Neuronal stem cell (in vitro differentiated cells): ENCODE measurements around the gene ALG9.
A peak's percentile ranks its signal among the peaks of the same experiment; 100 is the strongest.

ENCODE experiments used
- DNase-seq: peaks from one replicate; pipeline ENCODE4 v3.0.0-alpha.2; 2013; ENCODE audit warnings: low spot score
- H2AFZ ChIP-seq: one replicate; pipeline ENCODE4 v1.6.1; 2013; ENCODE audit warnings: mild to moderate bottlenecking, low read length, inconsistent platforms
- H2AK5ac ChIP-seq: 2 replicates; pipeline ENCODE4 v1.6.1; 2013; ENCODE audit warnings: low read depth, mild to moderate bottlenecking, inconsistent platforms, low read length, moderate library complexity, mixed read lengths
- H2BK120ac ChIP-seq: 2 replicates; pipeline ENCODE4 v1.6.1; 2013; ENCODE audit warnings: low read depth, mild to moderate bottlenecking, inconsistent platforms, low read length, moderate library complexity, mixed read lengths
- H2BK12ac ChIP-seq: one replicate; pipeline ENCODE4 v1.6.1; 2013; ENCODE audit warnings: low read length, inconsistent platforms
- H2BK15ac ChIP-seq: 2 replicates; pipeline ENCODE4 v1.6.1; 2013; ENCODE audit warnings: mild to moderate bottlenecking, low read length, inconsistent platforms, mixed read lengths
- H2BK5ac ChIP-seq: one replicate; pipeline ENCODE4 v1.6.1; 2013; ENCODE audit warnings: inconsistent platforms, mild to moderate bottlenecking, low read length, moderate library complexity
- H3K14ac ChIP-seq: one replicate; pipeline ENCODE4 v1.6.1; 2013; ENCODE audit warnings: low read length, inconsistent platforms
- H3K18ac ChIP-seq: 2 replicates; pipeline ENCODE4 v1.6.1; 2013; ENCODE audit warnings: low read length, inconsistent platforms
- H3K23ac ChIP-seq: 2 replicates; pipeline ENCODE4 v1.6.1; 2013; ENCODE audit warnings: low read depth, mild to moderate bottlenecking, mixed read lengths, low read length, inconsistent platforms; ENCODE audit not compliant: poor library complexity
- H3K27ac ChIP-seq: replicated peaks from 3 replicates; pipeline ENCODE4 v1.5.1; 2013; ENCODE audit warnings: low read length, inconsistent platforms
- H3K27me3 ChIP-seq, 3 experiments: 2 replicates each; pipeline ENCODE4 v1.6.1; 2013; ENCODE audit warnings: low read length in 3 of 3, mild to moderate bottlenecking in 2 of 3, inconsistent platforms in 1 of 3, low read depth in 1 of 3, mixed read lengths in 1 of 3, moderate library complexity in 1 of 3; ENCODE audit not compliant: control insufficient read depth in 3 of 3, insufficient read depth in 3 of 3
- H3K36me3 ChIP-seq, 2 donors: replicated peaks in 1 of 2; 2 replicates each; pipeline ENCODE4 v1.6.1; 2013; ENCODE audit warnings: low read length in 2 of 2; ENCODE audit not compliant: control insufficient read depth in 2 of 2, insufficient read depth in 2 of 2
- H3K4ac ChIP-seq: 2 replicates; pipeline ENCODE4 v1.6.1; 2013; ENCODE audit warnings: inconsistent platforms, mild to moderate bottlenecking, low read length, moderate library complexity
- H3K4me1 ChIP-seq, 2 donors: 1 replicate in 1 of 2; 2 replicates in 1 of 2; pipeline ENCODE4 v1.6.1; 2013; ENCODE audit warnings: low read length in 2 of 2, low read depth in 1 of 2; ENCODE audit not compliant: control insufficient read depth in 2 of 2, insufficient read depth in 1 of 2
- H3K4me2 ChIP-seq: one replicate; pipeline ENCODE4 v1.6.1; 2013; ENCODE audit warnings: mild to moderate bottlenecking, low read length, inconsistent platforms; ENCODE audit not compliant: insufficient read depth, poor library complexity, severe bottlenecking
- H3K4me3 ChIP-seq, 2 donors: 2 replicates each; pipeline ENCODE4 v1.5.1; 2013; ENCODE audit warnings: low read length in 2 of 2, mild to moderate bottlenecking in 2 of 2, inconsistent platforms in 1 of 2, moderate library complexity in 1 of 2
- H3K79me1 ChIP-seq: one replicate; pipeline ENCODE4 v1.6.1; 2013; ENCODE audit warnings: low read depth, mild to moderate bottlenecking, inconsistent platforms, low read length, moderate library complexity
- H3K9ac ChIP-seq: one replicate; pipeline ENCODE4 v1.6.1; 2013; ENCODE audit warnings: mild to moderate bottlenecking, low read depth, low read length, inconsistent platforms; ENCODE audit not compliant: poor library complexity
- H3K9me3 ChIP-seq, 2 donors: replicated peaks in 1 of 2; 2 replicates each; pipeline versions ENCODE3 to v1.6.1; 2013; ENCODE audit warnings: low read length in 2 of 2, mild to moderate bottlenecking in 2 of 2, inconsistent platforms in 1 of 2, low read depth in 1 of 2, mixed read lengths in 1 of 2, moderate library complexity in 1 of 2; ENCODE audit not compliant: control insufficient read depth in 2 of 2, insufficient read depth in 1 of 2
- H4K8ac ChIP-seq: one replicate; pipeline ENCODE4 v1.6.1; 2013; ENCODE audit warnings: low read depth, mild to moderate bottlenecking, inconsistent platforms, low read length, moderate library complexity
- H4K91ac ChIP-seq: one replicate; pipeline ENCODE4 v1.6.1; 2013; ENCODE audit warnings: low read length, low read depth, mild to moderate bottlenecking, inconsistent platforms; ENCODE audit not compliant: poor library complexity
- WGBS, 2 donors: extraction: QIAGEN DNeasy Blood & Tissue Kit; methylation state at CpG; one replicate each; pipeline ENCODE4 v1.1.7; 2013; ENCODE audit warnings: missing lambda C conversion rate in 2 of 2, mixed read lengths in 1 of 2; ENCODE audit not compliant: insufficient read length in 2 of 2, insufficient replicate concordance in 1 of 2; ENCODE audit errors: extremely low coverage in 2 of 2; 5-methylcytosine and 5-hydroxymethylcytosine counted together

The ALG9 gene

GRCh38 chr11:111917788-111918187, 46.4 kb upstream of the ALG9 start:
- no peak overlapping the region for H4K91ac ChIP-seq
- no peak overlapping the region for H4K8ac ChIP-seq
- no peak overlapping the region for H2BK5ac ChIP-seq
- no peak overlapping the region for H3K9ac ChIP-seq
- no peak overlapping the region for H3K4me3 ChIP-seq
- peak overlapping the region; percentile 96 for H2AFZ ChIP-seq
- no peak overlapping the region for H3K27ac ChIP-seq
- no peak overlapping the region for H2BK120ac ChIP-seq
- H3K18ac ChIP-seq, result no peak overlapping the region
- H3K79me1 ChIP-seq, result no peaks in the 10 kb centered on the region
- H3K14ac ChIP-seq, result no peak overlapping the region
- H3K4me1 ChIP-seq, result peaks cover 3 to 5% of the 10 kb centered on the region in 2 donors
- DNase-seq, result no peak
- H2AK5ac ChIP-seq, result no peak overlapping the region
- H2BK15ac ChIP-seq, result no peak overlapping the region
- H3K23ac ChIP-seq, result no peak overlapping the region
- H3K36me3 ChIP-seq, result no peaks in the 10 kb centered on the region
- no peak overlapping the region for H2BK12ac ChIP-seq
- H3K27me3 ChIP-seq, result no peaks in the 10 kb centered on the region
- WGBS, 2 donors, result no CpG with 5 or more reads among the region's 3 CpGs
- H3K4ac ChIP-seq, result no peak overlapping the region
- no peak overlapping the region for H3K4me2 ChIP-seq
- H3K9me3 ChIP-seq, result no peaks in the 10 kb centered on the region

- Histone ChIP-seq H3K36me3 (no peaks in the 10 kb centered on the region), H3K4ac (no peak overlapping the region), H2BK15ac (no peak overlapping the region), H3K18ac (no peak overlapping the region), H2AK5ac (no peak overlapping the region), H2BK12ac (no peak overlapping the region), H3K27me3 (no peaks in the 10 kb centered on the region), H3K4me3 (no peak overlapping the region), H4K8ac (no peak overlapping the region), H3K4me2 (no peak overlapping the region), H3K79me1 (no peaks in the 10 kb centered on the region), H3K27ac (no peak overlapping the region), H2BK5ac (no peak overlapping the region), H3K9me3 (no peaks in the 10 kb centered on the region), H3K9ac (no peak overlapping the region), H2BK120ac (no peak overlapping the region), H3K4me1 (peaks cover 3 to 6% of the 10 kb centered on the region in 2 donors), H2AFZ (no peak overlapping the region), H4K91ac (no peak overlapping the region), H3K14ac (no peak overlapping the region), H3K23ac (no peak overlapping the region)
- DNase-seq, result no peak
- no CpG with 5 or more reads among the region's 2 CpGs for WGBS, 2 donors
Measured at GRCh38 chr11:111917312-111917711, 45.9 kb upstream of the ALG9 start.

- WGBS, 2 donors, result no CpG with 5 or more reads among the region's 1 CpG
- no peak overlapping the region for H4K8ac ChIP-seq
- H3K27me3 ChIP-seq, result no peaks in the 10 kb centered on the region
- H2BK5ac ChIP-seq, result no peak overlapping the region
- no peaks in the 10 kb centered on the region for H3K36me3 ChIP-seq
- H3K4me3 ChIP-seq, result no peak overlapping the region
- H2AK5ac ChIP-seq, result no peak overlapping the region
- H2BK15ac ChIP-seq, result no peak overlapping the region
- no peak overlapping the region for H2BK12ac ChIP-seq
- H2AFZ ChIP-seq, result no peak overlapping the region
- no peak overlapping the region for H3K4ac ChIP-seq
- no peaks in the 10 kb centered on the region for H3K79me1 ChIP-seq
- peaks cover 8 to 12% of the 10 kb centered on the region in 2 donors for H3K4me1 ChIP-seq
- no peaks in the 10 kb centered on the region for H3K9me3 ChIP-seq
- no peak overlapping the region for H3K23ac ChIP-seq
- DNase-seq, result no peak
- no peak overlapping the region for H4K91ac ChIP-seq
- H3K18ac ChIP-seq, result no peak overlapping the region
- H3K9ac ChIP-seq, result no peak overlapping the region
- H2BK120ac ChIP-seq, result no peak overlapping the region
- H3K27ac ChIP-seq, result no peak overlapping the region
- no peak overlapping the region for H3K14ac ChIP-seq
- no peak overlapping the region for H3K4me2 ChIP-seq
Measured at GRCh38 chr11:111916768-111917167, 45.4 kb upstream of the ALG9 start.

GRCh38 chr11:111913997-111914396, 42.6 kb upstream of the ALG9 start:
- no peak overlapping the region for H3K4me3 ChIP-seq
- H2AFZ ChIP-seq, result peak overlapping the region; percentile 53
- no CpG with 5 or more reads among the region's 4 CpGs for WGBS, 2 donors
- H2BK120ac ChIP-seq, result no peak overlapping the region
- peak overlapping the region; percentile 17 for H3K4ac ChIP-seq
- H3K27ac ChIP-seq, result no peak overlapping the region
- H3K27me3 ChIP-seq, result no peaks in the 10 kb centered on the region
- H2BK5ac ChIP-seq, result no peak overlapping the region
- H3K4me2 ChIP-seq, result no peak overlapping the region
- no peak overlapping the region for H2BK12ac ChIP-seq
- H3K4me1 ChIP-seq, result peaks cover 8 to 16% of the 10 kb centered on the region in 2 donors
- H4K91ac ChIP-seq, result no peak overlapping the region
- H2BK15ac ChIP-seq, result no peak overlapping the region
- no peaks in the 10 kb centered on the region for H3K36me3 ChIP-seq
- H2AK5ac ChIP-seq, result peak overlapping the region; percentile 33
- no peak overlapping the region for H4K8ac ChIP-seq
- H3K9ac ChIP-seq, result no peak overlapping the region
- H3K79me1 ChIP-seq, result no peaks in the 10 kb centered on the region
- no peak overlapping the region for H3K18ac ChIP-seq
- DNase-seq, result no peak
- H3K23ac ChIP-seq, result no peak overlapping the region
- no peaks in the 10 kb centered on the region for H3K9me3 ChIP-seq
- H3K14ac ChIP-seq, result no peak overlapping the region
